NCI-H748 (cell line): ENCODE data around the gene SYNE1.

Experiments
- DNase-seq: peaks from one replicate; lab custom pipeline; 2025; ENCODE audit not compliant: unreplicated experiment; lab: John Stamatoyannopoulos, UW

Gene SYNE1

DNA sequence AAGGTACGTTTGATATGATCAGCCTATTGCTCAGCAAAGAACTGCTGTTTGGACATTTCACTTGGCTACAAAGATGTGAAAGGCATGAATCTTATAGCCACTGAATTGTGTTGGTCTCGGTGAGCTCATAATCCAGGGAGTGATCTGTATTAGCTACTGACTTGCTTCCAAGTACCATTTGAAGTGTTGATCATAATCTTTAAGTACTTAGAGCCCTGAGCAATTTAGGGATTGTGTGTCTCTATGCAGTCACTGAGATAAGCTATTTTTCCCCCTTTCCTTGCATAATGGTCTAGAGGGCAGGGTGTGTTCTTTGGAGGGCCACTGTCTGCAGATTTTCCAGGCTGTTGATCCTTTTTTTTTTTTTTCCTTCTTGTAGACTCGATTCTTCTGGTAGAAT, 436.0 kb downstream of the SYNE1 start:
- no peak for DNase-seq

- DNase-seq: no peak
These were observed 441.3 kb downstream of the SYNE1 start for GRCh38 chr6:152195896-152196295.

GRCh38 chr6:152189736-152190135, 447.4 kb downstream of the SYNE1 start:
- DNase-seq: no peak

- no peak for DNase-seq
These were observed 449.2 kb downstream of the SYNE1 start for GRCh38 chr6:152188011-152188410.

DNA sequence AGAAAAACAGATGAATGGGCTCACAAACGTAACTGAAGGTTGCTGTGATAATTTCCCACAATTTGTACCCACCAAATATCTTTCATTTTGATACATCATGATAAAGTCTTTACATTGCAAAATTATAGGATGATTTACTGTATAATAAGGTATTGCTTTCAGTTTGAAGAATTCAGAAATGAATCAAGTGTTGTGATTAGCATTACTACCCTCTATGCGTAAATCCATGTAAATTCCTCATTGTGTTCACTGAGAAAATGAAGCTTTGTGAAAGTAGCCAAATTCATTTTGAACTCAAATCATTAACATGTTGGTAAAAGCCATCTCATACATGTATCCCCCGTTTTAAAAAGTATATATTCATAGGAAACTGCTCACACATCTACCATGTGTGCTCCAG, 450.3 kb downstream of the SYNE1 start:
- no peak for DNase-seq

DNA sequence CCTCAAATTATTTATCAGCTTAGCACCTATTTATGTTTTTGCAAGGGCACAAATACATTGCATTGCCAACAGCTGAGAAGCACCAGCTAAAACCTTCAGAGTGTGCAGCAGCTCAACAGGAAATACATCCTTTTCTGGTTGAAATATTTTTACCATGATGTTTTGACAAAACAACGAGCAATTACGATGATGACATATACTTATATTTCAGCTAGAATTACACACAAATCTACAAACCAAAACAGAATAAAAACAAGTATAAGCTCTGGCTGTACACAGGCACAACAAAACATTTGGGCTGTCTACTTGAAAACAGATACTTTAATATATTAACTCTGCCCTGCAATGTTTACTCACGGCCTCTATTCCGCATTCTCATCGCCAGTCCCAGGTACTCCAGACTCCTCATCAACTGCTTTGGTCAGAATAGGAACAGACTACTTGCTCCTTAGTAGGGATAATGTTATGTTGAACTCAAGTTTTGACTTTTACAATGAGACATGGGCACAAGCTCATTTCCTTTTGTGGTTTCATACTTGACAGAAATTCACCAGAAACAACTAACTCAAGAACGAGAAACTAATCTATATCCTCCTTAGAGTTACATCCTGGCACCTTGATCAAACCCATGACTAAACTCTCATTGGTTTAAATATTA, 452.1 kb downstream of the SYNE1 start:
- no peak for DNase-seq

DNA sequence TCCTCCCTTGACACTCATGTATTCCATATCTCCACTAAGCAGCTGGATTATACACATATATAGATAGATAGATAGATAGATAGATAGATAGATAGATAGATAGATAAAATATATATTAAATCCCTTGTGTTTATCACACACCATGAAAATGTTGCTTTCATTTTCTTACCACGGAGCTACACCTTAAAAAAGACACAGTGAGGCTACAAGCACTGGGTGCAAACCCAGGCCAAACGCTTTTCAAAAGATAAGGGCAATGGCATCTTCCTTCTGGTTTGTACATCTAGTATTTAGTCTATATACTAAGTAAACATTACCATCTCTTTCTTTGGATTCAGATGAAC, 452.6 kb downstream of the SYNE1 start:
- DNase-seq: no peak

DNA sequence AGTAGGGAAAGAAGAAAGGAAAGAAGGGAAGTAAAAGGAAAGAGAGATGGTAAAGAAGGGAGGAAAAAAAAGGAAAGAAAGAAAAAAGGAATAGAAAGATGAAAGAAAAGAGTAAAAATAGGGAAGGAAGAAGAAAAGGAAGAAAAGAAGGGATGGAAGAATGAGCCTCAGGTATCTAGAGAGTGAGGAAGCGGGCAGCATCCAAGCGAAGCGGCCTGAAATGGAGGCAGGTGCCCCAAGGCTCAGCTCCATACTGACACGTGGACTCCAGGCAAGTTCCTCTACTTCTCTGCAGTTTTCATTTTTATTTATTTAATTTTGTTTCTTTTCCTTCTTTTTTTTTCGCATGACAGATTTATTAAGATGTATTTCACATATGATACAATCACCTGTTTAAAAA, 456.6 kb downstream of the SYNE1 start:
- no peak for DNase-seq

GRCh38 chr6:152176268-152176667, 460.9 kb downstream of the SYNE1 start:
- DNase-seq: no peak

- DNase-seq: no peak
These were observed 463.2 kb downstream of the SYNE1 start for GRCh38 chr6:152173957-152174356.

DNA sequence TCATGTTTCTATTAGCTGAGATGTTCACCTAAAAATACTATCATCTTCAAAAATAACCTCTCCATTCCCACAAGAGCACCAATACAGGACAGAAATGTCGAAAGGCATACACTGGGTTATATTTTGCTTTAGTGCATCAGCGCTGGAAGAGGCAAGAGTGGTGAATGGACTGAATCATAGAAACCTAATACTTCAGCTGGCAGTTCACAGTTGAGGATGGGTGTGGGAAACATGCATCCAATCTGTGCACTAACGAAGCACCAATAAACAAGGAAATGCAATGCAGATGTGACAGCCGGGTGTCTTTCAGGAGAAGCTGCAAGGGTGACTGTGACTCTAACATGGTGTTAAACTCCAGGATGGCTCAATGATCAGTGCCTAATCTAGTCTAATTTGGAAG, 463.8 kb downstream of the SYNE1 start:
- no peak for DNase-seq

- no peak for DNase-seq
These were observed 466.2 kb downstream of the SYNE1 start for GRCh38 chr6:152170702-152171667.

DNA sequence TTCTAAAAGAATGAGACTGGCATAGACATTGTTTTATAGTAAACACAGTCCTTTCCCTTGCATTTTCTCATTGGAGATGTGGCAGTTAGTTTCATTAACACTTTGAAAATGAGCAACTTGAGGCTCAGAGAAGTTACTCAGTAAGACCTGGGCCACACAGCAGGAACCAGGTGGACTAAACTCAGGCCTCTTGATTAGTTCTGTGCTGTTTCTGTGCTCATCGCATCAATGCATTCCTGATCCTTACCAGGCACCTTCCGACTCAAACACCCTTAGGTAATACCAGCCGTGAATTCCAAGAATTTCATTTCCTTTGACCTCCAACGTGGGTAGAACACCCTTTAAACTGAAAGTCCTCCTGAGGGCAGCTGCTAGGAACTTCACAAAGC, 466.9 kb downstream of the SYNE1 start:
- DNase-seq: no peak

DNA sequence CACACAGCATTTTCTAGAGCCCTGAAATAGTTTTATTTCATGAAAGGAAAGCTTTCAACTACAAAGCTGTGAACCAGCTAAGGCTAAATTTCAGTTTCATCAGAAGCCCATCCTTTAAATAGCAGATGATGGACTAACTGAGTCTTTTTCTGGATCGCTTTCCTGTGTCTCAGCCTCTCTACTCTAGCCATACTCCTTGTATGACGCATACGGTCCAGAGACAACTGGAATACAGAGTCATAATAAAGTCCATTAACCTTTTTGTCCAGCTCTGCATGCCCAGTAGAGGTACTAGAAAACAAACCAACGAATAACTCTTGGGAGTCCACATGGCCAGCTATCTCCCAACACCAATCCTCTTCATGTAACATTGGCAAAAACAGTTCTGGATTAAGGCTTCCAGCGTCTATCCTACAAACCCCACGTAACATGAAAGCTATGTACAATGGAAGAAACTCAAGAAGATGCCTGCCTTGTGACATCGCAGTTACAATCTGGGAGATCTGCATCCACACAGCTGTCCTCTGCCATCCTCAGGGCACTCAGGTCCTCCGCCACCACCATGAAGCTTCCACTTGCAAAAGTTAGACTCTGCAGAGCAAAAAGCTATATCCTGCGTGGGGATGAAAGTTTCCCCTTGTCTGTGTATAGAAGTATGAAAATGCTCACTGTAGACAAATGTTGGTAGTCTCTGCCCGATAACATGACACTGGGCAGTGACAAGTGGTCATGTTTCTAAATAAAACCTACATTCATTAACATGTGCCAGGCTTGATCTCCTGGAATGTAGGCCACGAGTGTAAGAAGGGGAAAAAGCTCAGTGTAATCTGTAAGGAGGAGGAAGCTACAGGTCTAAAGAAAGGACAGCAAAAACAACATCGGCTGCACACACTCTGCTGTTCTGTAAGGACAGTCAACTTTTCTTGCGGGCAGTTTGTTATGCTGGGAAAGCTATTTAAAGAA, 469.2 kb downstream of the SYNE1 start:
- DNase-seq: no peak

DNA sequence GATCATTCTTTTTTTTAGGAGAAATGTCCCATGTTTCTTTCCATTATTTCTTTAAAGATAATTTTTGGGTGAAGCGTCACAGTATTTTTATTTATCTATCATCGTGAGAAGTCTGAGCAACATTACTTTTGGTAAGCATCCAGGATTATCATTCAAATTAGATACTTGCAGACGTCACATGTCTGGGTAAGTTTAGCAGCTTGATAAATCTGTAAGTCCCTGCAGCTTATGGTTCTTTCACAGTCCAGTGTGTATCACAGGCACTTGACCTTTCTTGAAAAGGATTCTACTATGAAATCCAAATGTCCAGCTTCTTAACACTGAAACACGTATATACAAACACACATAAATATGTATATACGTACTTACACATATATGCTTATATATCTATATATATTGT, 470.3 kb downstream of the SYNE1 start:
- DNase-seq: no peak

DNA sequence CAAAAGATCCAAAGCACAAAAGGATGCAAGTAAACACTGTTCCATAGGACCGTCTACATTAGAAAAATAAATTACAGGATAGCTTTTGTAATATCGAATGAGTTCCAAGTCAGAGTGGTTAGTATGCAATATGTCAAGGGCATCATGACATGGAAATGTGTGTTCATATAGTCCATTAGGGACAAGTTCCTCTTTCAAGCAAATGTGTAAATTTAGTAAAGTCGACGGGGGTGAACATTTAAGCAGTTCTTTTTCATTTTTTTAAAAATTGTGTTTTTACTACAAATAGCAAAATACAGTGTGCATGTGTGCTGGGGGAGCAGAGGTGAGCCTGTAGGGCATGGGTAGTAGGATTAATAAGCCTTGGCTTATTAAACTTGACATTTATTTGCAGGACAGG, 470.7 kb downstream of the SYNE1 start:
- DNase-seq: no peak

DNA sequence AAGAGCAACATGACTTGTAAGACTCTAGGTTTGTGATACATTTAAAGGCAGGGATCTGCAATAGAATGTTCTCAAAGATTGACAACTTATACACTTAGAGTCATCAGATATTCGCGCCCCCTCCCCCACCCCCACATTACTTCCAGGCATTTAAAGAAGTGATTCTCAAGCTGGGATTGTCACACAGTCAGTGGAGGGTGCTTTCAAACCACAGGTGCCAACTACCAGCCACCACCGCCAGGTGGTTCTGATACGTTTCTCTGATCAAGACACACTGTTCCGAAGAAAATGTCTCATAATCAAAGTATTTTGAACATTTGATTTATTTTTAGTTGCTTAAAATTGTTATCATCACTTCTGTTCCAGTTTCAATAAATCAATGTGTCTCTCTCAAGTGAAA, 472.2 kb downstream of the SYNE1 start:
- no peak for DNase-seq

DNA sequence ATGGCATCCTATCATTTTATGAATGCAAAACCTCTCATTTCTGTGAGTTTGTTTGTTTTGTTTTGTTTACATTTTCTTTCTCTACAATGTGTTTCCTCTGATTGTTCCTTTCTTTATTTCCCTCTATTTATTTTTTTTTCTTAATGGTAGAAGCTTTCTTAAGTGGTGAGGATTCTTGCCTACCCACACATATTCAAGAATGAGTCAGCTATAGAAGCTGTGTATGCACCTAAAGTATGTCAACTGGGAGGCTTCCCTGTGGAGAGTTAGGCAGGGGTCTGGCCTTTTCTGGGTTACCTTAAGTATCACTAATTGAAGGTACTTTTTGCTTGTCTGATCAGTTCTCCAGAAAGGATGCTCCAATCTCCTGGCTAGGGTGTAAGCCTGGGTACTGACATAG, 475.7 kb downstream of the SYNE1 start:
- no peak for DNase-seq

GRCh38 chr6:152160346-152160745, 476.8 kb downstream of the SYNE1 start:
- DNase-seq: no peak

- DNase-seq: no peak
These were observed 481.4 kb downstream of the SYNE1 start for GRCh38 chr6:152155792-152156191.

GRCh38 chr6:152154559-152155356, 482.4 kb downstream of the SYNE1 start:
- DNase-seq: no peak
